Gastroesophageal sphincter (tissue), 4 donors: ENCODE measurements around the gene LRP6. TPM values are rescaled to one million over a fixed set of nuclear protein-coding genes. Genes with fewer than 3 reads are reported as not detected.

ENCODE experiments used
- ATAC-seq: fragments of 150-250 bp; one replicate; pipeline ENCODE4 v1.9.1; 2016; ENCODE audit warnings: mild to moderate bottlenecking, moderate library complexity
- H3K27ac ChIP-seq, 4 donors: fragments of 200-600 bp; sonication (generic) in 3 of 4; 1 replicate in 3 of 4; 2 replicates in 1 of 4; pipeline ENCODE4 v1.5.1; 2016 to 2019
- H3K27me3 ChIP-seq: fragments of 200-600 bp; sonication (generic); one replicate; pipeline ENCODE4 v1.5.1; 2019
- H3K36me3 ChIP-seq, 2 donors: fragments of 200-600 bp; sonication (generic); one replicate each; pipeline ENCODE4 v1.5.1; 2019; ENCODE audit warnings: control low read depth in 1 of 2
- H3K4me1 ChIP-seq, 3 donors: fragments of 200-600 bp; sonication (generic); 1 replicate in 2 of 3; 2 replicates in 1 of 3; pipeline ENCODE4 v1.5.1; 2016 to 2019; ENCODE audit warnings: control low read depth in 2 of 3
- H3K4me3 ChIP-seq, 2 donors: fragments of 200-600 bp; sonication (generic); one replicate each; pipeline ENCODE4 v1.5.1; 2019; ENCODE audit warnings: mild to moderate bottlenecking in 1 of 2, moderate library complexity in 1 of 2
- H3K9me3 ChIP-seq, 3 donors: fragments of 200-600 bp; sonication (generic); one replicate each; pipeline ENCODE4 v1.5.1; 2017 to 2019; ENCODE audit warnings: control low read depth in 2 of 3
- CTCF ChIP-seq, 4 experiments: fragments of 200-600 bp in 2 of 4; fragments of 450-650 bp in 2 of 4; sonication (generic) in 1 of 4; IDR thresholded peaks; one replicate each; pipeline ENCODE4 v1.5.1; 2017 to 2019; ENCODE audit warnings: antibody characterized with exemption in 4 of 4, mild to moderate bottlenecking in 2 of 4, moderate library complexity in 2 of 4
- EP300 ChIP-seq: sonication (generic); formaldehyde crosslinking; IDR thresholded peaks from one replicate; pipeline ENCODE4 v1.6.1; 2017; ENCODE audit warnings: antibody characterized with exemption, mild to moderate bottlenecking
- POLR2A ChIP-seq, 2 donors: fragments of 450-650 bp; IDR thresholded peaks; one replicate each; pipeline ENCODE4 v1.6.1; 2017; ENCODE audit warnings: antibody characterized with exemption in 2 of 2, mild to moderate bottlenecking in 2 of 2, moderate library complexity in 1 of 2
- POLR2AphosphoS5 ChIP-seq: sonication (generic); formaldehyde crosslinking; IDR thresholded peaks from one replicate; pipeline ENCODE4 v1.6.1; 2017; ENCODE audit warnings: antibody characterized with exemption
- WGBS, 2 donors: methylation state at CpG; one replicate each; pipeline ENCODE4 v1.1.5; 2018; ENCODE audit warnings: low coverage in 1 of 2; 5-methylcytosine and 5-hydroxymethylcytosine counted together
- total RNA-seq, 4 donors: library from RNA; depleted of rRNA; stranded (reverse); fragments of >200 nt; gene quantifications; one replicate each; pipeline ENCODE4 v1.1.0, GENCODE V29; 2016

The LRP6 gene
- total RNA-seq, 4 donors from 2014 or later: 34.5 to 58.5 (median 42.6) TPM

- no peak for TF ChIP-seq CTCF (IDR thresholded peaks at IDR 0.05)
- TF ChIP-seq POLR2AphosphoS5: no peak
- TF ChIP-seq EP300: no peak
- TF ChIP-seq POLR2A (IDR thresholded peaks at IDR 0.05): no peak
- no peak overlapping the region for H3K27ac ChIP-seq
- H3K4me3 ChIP-seq: no peak overlapping the region
- H3K27me3 ChIP-seq: no peaks in the 10 kb centered on the region
- no peaks in the 10 kb centered on the region for H3K4me1 ChIP-seq
- no peaks in the 10 kb centered on the region for H3K36me3 ChIP-seq
- WGBS, 2 donors: 96 to 100% methylated on average over 1 to 2 of the region's 2 CpGs
- no peak for ATAC-seq
- H3K9me3 ChIP-seq: no peaks in the 10 kb centered on the region
These were observed 34.3 kb upstream of the LRP6 start for GRCh38 chr12:12301122-12301521.

- no peak overlapping the region for H3K27ac ChIP-seq
- H3K9me3 ChIP-seq: no peaks in the 10 kb centered on the region
- H3K4me3 ChIP-seq: no peak overlapping the region
- H3K36me3 ChIP-seq: no peaks in the 10 kb centered on the region
- H3K27me3 ChIP-seq: no peaks in the 10 kb centered on the region
- H3K4me1 ChIP-seq: peaks cover 0 to 10% (median 0%) of the 10 kb centered on the region in 3 donors
- ATAC-seq: no peak
- TF ChIP-seq POLR2A (IDR thresholded peaks at IDR 0.05): no peak
- TF ChIP-seq EP300: no peak
- no peak for TF ChIP-seq CTCF (IDR thresholded peaks at IDR 0.05)
- TF ChIP-seq POLR2AphosphoS5: no peak
- WGBS, 2 donors: 78 to 80% methylated on average over 2 to 8 of the region's 8 CpGs
These were observed 30.5 kb upstream of the LRP6 start for GRCh38 chr12:12297201-12297830.

GRCh38 chr12:12294215-12295005, 27.6 kb upstream of the LRP6 start:
- Histone ChIP-seq H3K27ac (peak overlapping the region in 1 of 4 donors; percentile 21), H3K4me1 (peaks cover 0 to 10% (median 0%) of the 10 kb centered on the region in 3 donors), H3K4me3 (no peak overlapping the region), H3K36me3 (no peaks in the 10 kb centered on the region), H3K9me3 (no peaks in the 10 kb centered on the region), H3K27me3 (no peaks in the 10 kb centered on the region)
- no peak for TF ChIP-seq CTCF (IDR thresholded peaks at IDR 0.05)
- no peak for TF ChIP-seq EP300
- TF ChIP-seq POLR2A (IDR thresholded peaks at IDR 0.05): no peak
- no peak for TF ChIP-seq POLR2AphosphoS5
- no peak for ATAC-seq
- 44 to 74% methylated on average over 4 to 5 of the region's 5 CpGs for WGBS, 2 donors

- TF ChIP-seq EP300 (no peak), CTCF (IDR thresholded peaks at IDR 0.05) (no peak), POLR2AphosphoS5 (no peak), POLR2A (IDR thresholded peaks at IDR 0.05) (no peak)
- Histone ChIP-seq H3K4me3 (no peak overlapping the region), H3K36me3 (no peaks in the 10 kb centered on the region), H3K27ac (no peak overlapping the region), H3K27me3 (no peaks in the 10 kb centered on the region), H3K9me3 (no peaks in the 10 kb centered on the region), H3K4me1 (peaks cover 0 to 10% (median 0%) of the 10 kb centered on the region in 3 donors)
- WGBS, 2 donors: 57 to 100% methylated on average over 1 of the region's 1 CpG
- no peak for ATAC-seq
These were observed 23.4 kb upstream of the LRP6 start for GRCh38 chr12:12290206-12290605.

- TF ChIP-seq POLR2AphosphoS5: no peak
- no peak for TF ChIP-seq POLR2A (IDR thresholded peaks at IDR 0.05)
- TF ChIP-seq EP300: no peak
- TF ChIP-seq CTCF (IDR thresholded peaks at IDR 0.05): no peak
- no peaks in the 10 kb centered on the region for H3K9me3 ChIP-seq
These were observed 19.6 kb upstream of the LRP6 start for GRCh38 chr12:12286441-12286840.

More at GRCh38 chr12:12286441-12286840, 19.6 kb upstream of the LRP6 start:
- Histone ChIP-seq H3K27me3 (no peaks in the 10 kb centered on the region), H3K27ac (no peak overlapping the region), H3K4me1 (no peaks in the 10 kb centered on the region), H3K36me3 (no peaks in the 10 kb centered on the region), H3K4me3 (no peak overlapping the region)
- no peak for ATAC-seq
- WGBS, 2 donors: 83 to 88% methylated on average over 4 of the region's 5 CpGs
